Measurements from ENCODE around the gene NUP153. TPM values are rescaled to one million over a fixed set of nuclear protein-coding genes. Genes with fewer than 3 reads are reported as not detected.

The NUP153 gene
- total RNA-seq, 1 donor from 2014 or later, result 48.2 TPM

DNA sequence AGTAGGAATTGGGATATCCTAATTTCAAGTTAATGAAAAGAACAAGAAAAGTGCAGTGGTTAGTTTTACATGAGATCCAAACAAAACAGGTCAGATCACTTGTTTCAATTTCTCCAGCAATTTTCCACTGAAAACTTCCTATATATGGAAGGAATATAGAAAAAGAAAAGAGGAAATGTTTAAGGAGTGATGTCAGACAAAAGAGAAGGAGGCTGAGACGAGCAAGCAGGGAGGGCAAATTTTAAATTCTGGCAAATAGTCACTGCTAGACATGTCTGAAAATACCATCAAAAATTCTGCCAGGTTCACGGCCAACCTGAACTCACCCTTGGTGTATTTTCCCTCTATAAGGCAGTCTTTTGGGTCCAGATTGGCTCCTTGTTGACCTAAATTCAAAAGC lies 9.5 kb upstream of the NUP153 start:
- Mint-ChIP-seq H3K27me3 (ENCODE audit: low read depth) (no peaks in the 10 kb centered on the region), H3K4me1 (peaks cover 3% of the 10 kb centered on the region), H3K36me3 (no peaks in the 10 kb centered on the region), H3K9me3 (no peaks in the 10 kb centered on the region), H3K4me3 (no peak overlapping the region), H3K27ac (no peak overlapping the region)
- DNase-seq (ENCODE audit: low spot score in 2 of 2, unreplicated experiment in 2 of 2), result no peak
- TF ChIP-seq, protein P1, sequence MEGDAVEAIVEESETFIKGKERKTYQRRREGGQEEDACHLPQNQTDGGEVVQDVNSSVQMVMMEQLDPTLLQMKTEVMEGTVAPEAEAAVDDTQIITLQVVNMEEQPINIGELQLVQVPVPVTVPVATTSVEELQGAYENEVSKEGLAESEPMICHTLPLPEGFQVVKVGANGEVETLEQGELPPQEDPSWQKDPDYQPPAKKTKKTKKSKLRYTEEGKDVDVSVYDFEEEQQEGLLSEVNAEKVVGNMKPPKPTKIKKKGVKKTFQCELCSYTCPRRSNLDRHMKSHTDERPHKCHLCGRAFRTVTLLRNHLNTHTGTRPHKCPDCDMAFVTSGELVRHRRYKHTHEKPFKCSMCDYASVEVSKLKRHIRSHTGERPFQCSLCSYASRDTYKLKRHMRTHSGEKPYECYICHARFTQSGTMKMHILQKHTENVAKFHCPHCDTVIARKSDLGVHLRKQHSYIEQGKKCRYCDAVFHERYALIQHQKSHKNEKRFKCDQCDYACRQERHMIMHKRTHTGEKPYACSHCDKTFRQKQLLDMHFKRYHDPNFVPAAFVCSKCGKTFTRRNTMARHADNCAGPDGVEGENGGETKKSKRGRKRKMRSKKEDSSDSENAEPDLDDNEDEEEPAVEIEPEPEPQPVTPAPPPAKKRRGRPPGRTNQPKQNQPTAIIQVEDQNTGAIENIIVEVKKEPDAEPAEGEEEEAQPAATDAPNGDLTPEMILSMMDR (IDR thresholded peaks at IDR 0.05; ENCODE audit: unreplicated experiment), result no peak

DNA sequence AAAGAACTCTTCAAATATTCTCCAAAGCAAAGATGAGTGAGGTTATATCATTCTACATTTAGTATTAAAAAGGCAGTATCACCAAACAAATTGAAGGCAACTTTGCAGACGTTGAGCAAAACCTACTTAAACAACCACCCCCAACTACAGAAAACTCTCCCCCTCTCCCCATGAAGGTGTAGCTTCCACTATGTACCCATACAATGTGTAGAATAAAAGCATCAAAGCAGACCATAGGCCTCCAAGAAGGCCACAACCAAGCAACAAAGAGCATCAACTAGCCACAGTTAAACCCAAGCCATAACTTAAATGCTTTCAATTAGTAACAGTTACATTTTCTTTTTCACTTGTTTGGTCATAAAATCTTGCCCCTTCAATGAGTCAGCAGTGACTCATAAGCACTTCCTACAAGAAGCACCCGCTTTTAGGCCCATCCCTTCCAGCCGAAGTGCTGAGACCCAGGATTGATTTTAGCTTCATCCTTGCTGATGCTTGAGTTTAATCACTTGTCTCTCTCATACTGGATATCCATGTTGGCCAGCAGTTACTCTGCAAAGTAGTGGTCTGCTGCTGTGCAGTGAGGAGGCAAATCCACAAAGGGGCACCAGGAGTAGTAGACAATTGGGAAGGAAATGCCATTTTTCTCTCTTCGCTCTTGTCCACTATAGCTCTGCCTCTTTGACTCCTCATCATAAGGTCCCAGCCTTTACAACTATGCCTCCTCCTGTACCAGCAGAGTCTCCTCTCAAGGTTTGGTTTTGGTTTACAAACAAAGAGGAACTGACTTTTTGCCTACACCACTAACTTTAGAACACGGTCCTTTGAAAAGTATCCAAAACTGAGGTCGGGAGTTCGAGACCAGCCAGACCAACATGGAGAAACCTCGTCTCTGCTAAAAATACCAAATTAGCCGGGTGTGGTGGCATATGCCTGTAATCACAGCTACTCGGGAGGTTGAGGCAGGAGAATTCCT lies 8.4 kb upstream of the NUP153 start:
- Mint-ChIP-seq H3K4me3 (no peak overlapping the region), H3K4me1 (peaks cover 3% of the 10 kb centered on the region), H3K27me3 (ENCODE audit: low read depth) (no peaks in the 10 kb centered on the region), H3K9me3 (no peaks in the 10 kb centered on the region), H3K36me3 (no peaks in the 10 kb centered on the region), H3K27ac (no peak overlapping the region)
- TF ChIP-seq, protein P1 (IDR thresholded peaks at IDR 0.05; ENCODE audit: unreplicated experiment), result no peak
- DNase-seq (ENCODE audit: low spot score in 2 of 2, unreplicated experiment in 2 of 2), result no peak

DNA sequence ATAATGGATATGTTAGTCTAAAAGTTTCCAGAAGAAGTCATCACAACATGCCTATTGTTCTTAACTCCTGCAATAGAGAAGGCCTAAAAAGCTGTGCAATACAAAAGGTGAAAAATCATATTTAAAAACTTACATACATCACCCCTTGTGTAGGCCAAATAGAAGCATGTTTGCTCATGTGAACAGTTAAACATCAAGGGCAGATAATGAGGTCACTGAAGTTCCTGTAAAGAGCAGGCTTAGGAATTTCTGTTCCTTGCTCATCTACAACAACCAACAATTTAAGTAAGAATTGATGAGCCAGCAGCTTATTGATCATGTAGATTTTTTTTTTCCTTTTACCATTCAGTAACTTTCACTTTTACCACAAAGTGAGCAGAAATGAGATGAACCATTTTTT lies 7.5 kb upstream of the NUP153 start:
- Mint-ChIP-seq H3K4me3 (no peak overlapping the region), H3K4me1 (peaks cover 2% of the 10 kb centered on the region), H3K36me3 (no peaks in the 10 kb centered on the region), H3K27ac (no peak overlapping the region), H3K9me3 (no peaks in the 10 kb centered on the region), H3K27me3 (ENCODE audit: low read depth) (no peaks in the 10 kb centered on the region)
- DNase-seq (ENCODE audit: low spot score in 2 of 2, unreplicated experiment in 2 of 2), result no peak
- TF ChIP-seq, protein P1 (IDR thresholded peaks at IDR 0.05; ENCODE audit: unreplicated experiment), result no peak

DNA sequence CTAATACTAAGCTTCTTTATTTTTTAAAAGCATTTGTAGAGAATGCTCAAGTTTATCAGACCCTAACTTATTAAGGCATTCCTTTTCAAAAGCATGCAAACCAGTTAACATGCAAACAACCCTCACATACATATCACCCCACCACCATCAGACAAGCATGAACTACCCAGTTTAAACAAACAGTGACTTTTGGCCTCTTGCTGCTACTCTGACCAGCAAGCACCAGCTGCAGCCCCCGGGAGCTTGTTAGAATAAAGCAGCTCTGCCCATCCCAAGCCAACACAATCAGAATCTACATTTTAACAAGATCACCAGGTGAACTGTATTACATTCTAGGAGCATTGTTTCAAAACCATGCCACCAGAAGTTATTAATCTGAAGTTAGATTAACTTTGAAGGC lies 5.9 kb upstream of the NUP153 start:
- H3K27ac Mint-ChIP-seq, result no peak overlapping the region
- TF ChIP-seq, protein P1 (IDR thresholded peaks at IDR 0.05; ENCODE audit: unreplicated experiment), result no peak
- H3K9me3 Mint-ChIP-seq, result no peaks in the 10 kb centered on the region
- peaks cover 2% of the 10 kb centered on the region for H3K4me1 Mint-ChIP-seq
- no peaks in the 10 kb centered on the region for H3K36me3 Mint-ChIP-seq
- no peaks in the 10 kb centered on the region for H3K27me3 Mint-ChIP-seq (ENCODE audit: low read depth)
- H3K4me3 Mint-ChIP-seq, result no peak overlapping the region
- DNase-seq (ENCODE audit: low spot score in 2 of 2, unreplicated experiment in 2 of 2), result no peak

DNA sequence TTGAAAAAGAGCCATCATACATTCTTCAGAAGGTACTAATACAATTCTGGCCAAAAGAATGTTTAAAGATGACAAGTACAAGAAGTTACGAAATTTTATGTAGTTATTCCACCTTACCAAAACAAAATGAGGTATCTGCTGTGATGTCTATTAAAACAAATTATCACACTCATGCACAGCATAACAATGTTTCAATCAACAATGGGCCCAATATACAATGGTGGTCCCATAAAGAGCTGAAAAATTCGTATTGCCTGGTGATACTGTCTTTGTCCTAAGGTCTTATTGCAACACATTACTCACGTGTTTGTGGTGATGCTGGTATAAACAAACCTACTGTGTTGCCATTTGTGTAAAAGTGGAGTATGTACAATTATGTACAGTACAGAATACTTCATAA lies 3.6 kb upstream of the NUP153 start:
- Mint-ChIP-seq H3K27ac (no peak overlapping the region), H3K4me3 (no peak overlapping the region), H3K27me3 (ENCODE audit: low read depth) (no peaks in the 10 kb centered on the region), H3K36me3 (no peaks in the 10 kb centered on the region), H3K4me1 (peaks cover 6% of the 10 kb centered on the region), H3K9me3 (no peaks in the 10 kb centered on the region)
- no peak for DNase-seq (ENCODE audit: low spot score in 2 of 2, unreplicated experiment in 2 of 2)
- TF ChIP-seq, protein P1 (IDR thresholded peaks at IDR 0.05; ENCODE audit: unreplicated experiment), result no peak
